Keratinocyte (primary cell): ENCODE measurements around the gene ZNF280C.

ENCODE experiments used
- EZH2 ChIP-seq: IDR thresholded peaks from one replicate; pipeline ENCODE4 v1.6.1; 2012; ENCODE audit warnings: inconsistent platforms, mild to moderate bottlenecking, low read length, moderate library complexity
- TF ChIP-seq, protein P1 (sequence below), 3 experiments: IDR thresholded peaks in 1 of 3; conservative IDR thresholded peaks in 1 of 3; optimal IDR thresholded peaks in 1 of 3; 2 replicates in 2 of 3; 3 replicates in 1 of 3; pipeline versions ENCODE3 to v1.5.1; 2011; ENCODE audit warnings: low read length in 3 of 3, mild to moderate bottlenecking in 3 of 3, moderate library complexity in 2 of 3, control low read depth in 1 of 3, inconsistent platforms in 1 of 3; ENCODE audit not compliant: insufficient read depth in 2 of 3; ENCODE audit errors: extremely low read depth in 1 of 3

GRCh38 chrX:130280901-130281300 lies 12.2 kb upstream of the ZNF280C start:
- TF ChIP-seq, protein P1, sequence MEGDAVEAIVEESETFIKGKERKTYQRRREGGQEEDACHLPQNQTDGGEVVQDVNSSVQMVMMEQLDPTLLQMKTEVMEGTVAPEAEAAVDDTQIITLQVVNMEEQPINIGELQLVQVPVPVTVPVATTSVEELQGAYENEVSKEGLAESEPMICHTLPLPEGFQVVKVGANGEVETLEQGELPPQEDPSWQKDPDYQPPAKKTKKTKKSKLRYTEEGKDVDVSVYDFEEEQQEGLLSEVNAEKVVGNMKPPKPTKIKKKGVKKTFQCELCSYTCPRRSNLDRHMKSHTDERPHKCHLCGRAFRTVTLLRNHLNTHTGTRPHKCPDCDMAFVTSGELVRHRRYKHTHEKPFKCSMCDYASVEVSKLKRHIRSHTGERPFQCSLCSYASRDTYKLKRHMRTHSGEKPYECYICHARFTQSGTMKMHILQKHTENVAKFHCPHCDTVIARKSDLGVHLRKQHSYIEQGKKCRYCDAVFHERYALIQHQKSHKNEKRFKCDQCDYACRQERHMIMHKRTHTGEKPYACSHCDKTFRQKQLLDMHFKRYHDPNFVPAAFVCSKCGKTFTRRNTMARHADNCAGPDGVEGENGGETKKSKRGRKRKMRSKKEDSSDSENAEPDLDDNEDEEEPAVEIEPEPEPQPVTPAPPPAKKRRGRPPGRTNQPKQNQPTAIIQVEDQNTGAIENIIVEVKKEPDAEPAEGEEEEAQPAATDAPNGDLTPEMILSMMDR (optimal IDR thresholded peaks at IDR 0.05 in 1 of 3, IDR thresholded peaks at IDR 0.05 in 1 of 3, conservative IDR thresholded peaks at IDR 0.05 in 1 of 3; ENCODE audit: extremely low read depth in 1 of 3, insufficient read depth in 2 of 3, low read length in 3 of 3) = no peak
- TF ChIP-seq EZH2 = no peak
